Upper lobe of right lung (tissue), 1 donor: Measurements from ENCODE around the gene DLL4. TPM values are rescaled to one million over a fixed set of nuclear protein-coding genes. Genes with fewer than 3 reads are reported as not detected.

Source experiments
- ATAC-seq: fragments of 200-7000 bp; cut with Tn5 transposase; one replicate; pipeline ENCODE4 v1.9.1; 2020; ENCODE audit warnings: mild to moderate bottlenecking, moderate library complexity
- DNase-seq: peaks from one replicate; pipeline ENCODE4 v3.0.0-alpha.2; 2020
- H3K27ac ChIP-seq: fragments of 200-600 bp; one replicate; pipeline ENCODE4 v1.8.0; 2022
- H3K27me3 ChIP-seq: fragments of 200-600 bp; one replicate; pipeline ENCODE4 v1.8.0; 2022; ENCODE audit warnings: mild to moderate bottlenecking
- H3K36me3 ChIP-seq: fragments of 200-600 bp; one replicate; pipeline ENCODE4 v1.8.0; 2022
- H3K4me1 ChIP-seq: fragments of 200-600 bp; one replicate; pipeline ENCODE4 v1.8.0; 2022
- H3K4me3 ChIP-seq: fragments of 200-600 bp; one replicate; pipeline ENCODE4 v1.8.0; 2022; ENCODE audit warnings: mild to moderate bottlenecking
- H3K9me3 ChIP-seq: fragments of 200-600 bp; one replicate; pipeline ENCODE4 v1.8.0; 2022
- intact Hi-C: fragments of 100-400 bp; cut with DNase I; formaldehyde crosslinking; loops from one replicate; pipeline ENCODE4 v1.11.0; 2022
- total RNA-seq: library from RNA; stranded (reverse); fragmentation: NEBNext Ultra II Directional; extraction: Animal tissue kit (Norgen Biotek cat#: 25700); gene quantifications from one replicate; pipeline ENCODE4 v1.2.1, GENCODE V29; 2021
- TF ChIP-seq, protein P1 (sequence below): fragments of 200-600 bp; IDR thresholded peaks from one replicate; pipeline ENCODE4 v1.8.0; 2022; ENCODE audit warnings: antibody characterized with exemption
- donor health status: DM: no; HTN: yes; CAD: no; lungs with severe emphysema.

DLL4 gene
- total RNA-seq, 1 donor from 2014 or later, result 22.0 TPM

DNA sequence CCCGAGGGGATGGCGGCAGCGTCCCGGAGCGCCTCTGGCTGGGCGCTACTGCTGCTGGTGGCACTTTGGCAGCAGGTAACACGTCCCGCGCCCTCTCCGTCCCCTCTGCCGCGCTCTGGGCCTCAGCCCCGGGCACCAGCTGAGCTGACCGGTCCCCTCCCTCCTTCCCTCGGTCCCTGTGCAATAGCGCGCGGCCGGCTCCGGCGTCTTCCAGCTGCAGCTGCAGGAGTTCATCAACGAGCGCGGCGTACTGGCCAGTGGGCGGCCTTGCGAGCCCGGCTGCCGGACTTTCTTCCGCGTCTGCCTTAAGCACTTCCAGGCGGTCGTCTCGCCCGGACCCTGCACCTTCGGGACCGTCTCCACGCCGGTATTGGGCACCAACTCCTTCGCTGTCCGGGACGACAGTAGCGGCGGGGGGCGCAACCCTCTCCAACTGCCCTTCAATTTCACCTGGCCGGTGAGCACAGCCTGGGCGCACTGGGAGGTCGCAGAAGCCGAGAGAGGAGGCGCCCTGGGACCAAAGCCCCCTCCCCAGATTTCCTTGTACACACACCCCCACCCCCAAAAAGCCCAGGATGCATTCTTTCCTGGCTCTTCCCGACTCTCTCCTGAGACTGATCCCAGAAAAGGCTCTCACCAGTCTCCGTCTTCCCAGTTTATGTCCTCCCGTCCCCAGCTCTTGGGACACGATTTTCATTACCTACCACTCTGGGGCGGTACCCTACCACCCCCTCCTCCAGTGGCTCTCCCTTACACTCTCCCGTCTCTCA lies 705 bp downstream of the DLL4 start:
- peaks cover 63% of the 10 kb centered on the region for H3K4me1 ChIP-seq
- H3K27ac ChIP-seq, result peak overlapping the region; percentile 61
- peak; percentile 36 for ATAC-seq
- peak overlapping the region; percentile 63 for H3K4me3 ChIP-seq
- TF ChIP-seq, protein P1, sequence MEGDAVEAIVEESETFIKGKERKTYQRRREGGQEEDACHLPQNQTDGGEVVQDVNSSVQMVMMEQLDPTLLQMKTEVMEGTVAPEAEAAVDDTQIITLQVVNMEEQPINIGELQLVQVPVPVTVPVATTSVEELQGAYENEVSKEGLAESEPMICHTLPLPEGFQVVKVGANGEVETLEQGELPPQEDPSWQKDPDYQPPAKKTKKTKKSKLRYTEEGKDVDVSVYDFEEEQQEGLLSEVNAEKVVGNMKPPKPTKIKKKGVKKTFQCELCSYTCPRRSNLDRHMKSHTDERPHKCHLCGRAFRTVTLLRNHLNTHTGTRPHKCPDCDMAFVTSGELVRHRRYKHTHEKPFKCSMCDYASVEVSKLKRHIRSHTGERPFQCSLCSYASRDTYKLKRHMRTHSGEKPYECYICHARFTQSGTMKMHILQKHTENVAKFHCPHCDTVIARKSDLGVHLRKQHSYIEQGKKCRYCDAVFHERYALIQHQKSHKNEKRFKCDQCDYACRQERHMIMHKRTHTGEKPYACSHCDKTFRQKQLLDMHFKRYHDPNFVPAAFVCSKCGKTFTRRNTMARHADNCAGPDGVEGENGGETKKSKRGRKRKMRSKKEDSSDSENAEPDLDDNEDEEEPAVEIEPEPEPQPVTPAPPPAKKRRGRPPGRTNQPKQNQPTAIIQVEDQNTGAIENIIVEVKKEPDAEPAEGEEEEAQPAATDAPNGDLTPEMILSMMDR, result no peak
- intact Hi-C loops, result no loop called here
- H3K36me3 ChIP-seq, result no peaks in the 10 kb centered on the region
- H3K9me3 ChIP-seq, result no peaks in the 10 kb centered on the region
- peak; percentile 84 for DNase-seq
- H3K27me3 ChIP-seq, result peaks cover 57% of the 10 kb centered on the region

DNA sequence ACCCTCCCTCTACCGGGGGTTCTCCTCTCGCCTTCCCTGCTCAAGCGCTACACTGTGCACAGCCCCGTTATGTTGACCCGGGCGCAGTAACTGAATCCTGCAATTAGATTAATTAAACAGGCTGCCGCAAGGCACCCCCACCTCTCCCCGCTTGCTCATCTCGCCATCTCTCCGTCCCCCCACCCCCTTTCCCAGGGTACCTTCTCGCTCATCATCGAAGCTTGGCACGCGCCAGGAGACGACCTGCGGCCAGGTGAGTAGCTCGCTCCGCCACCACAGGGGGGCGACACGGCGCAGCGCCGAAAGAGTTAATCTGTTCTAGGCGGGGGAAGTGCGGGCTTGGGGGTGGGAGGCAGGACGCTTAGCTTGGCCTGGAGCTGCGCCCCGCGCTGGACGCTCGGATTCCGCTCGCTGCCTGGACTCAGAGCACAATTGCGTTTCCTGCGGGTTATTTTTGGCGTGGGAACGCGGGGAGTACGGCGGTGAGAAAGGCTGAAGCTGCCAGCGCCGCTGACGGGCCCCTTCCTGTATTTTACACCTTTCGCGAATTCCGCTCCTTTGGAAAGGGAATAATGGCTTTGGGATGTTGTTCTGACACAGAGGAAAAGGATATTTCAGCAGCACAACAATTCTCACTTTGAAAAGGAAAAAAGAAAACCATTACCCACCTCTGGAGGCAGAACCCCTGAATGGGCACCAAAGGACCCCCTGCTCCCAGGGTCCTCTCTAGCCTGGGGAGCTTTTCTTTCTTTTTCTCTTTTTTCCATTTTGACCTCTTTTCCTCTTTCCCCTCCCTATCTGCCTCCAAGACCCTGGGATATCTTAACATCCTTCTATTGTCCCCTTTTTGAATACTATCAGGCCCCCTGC lies 1.5 kb downstream of the DLL4 start:
- peak; percentile 12 for ATAC-seq
- H3K27me3 ChIP-seq, result peaks cover 52% of the 10 kb centered on the region
- TF ChIP-seq, protein P1, result peak; percentile 47

GRCh38 chr15:40931300-40932142 lies 2.4 kb downstream of the DLL4 start:
- Histone ChIP-seq H3K9me3 (no peaks in the 10 kb centered on the region), H3K4me3 (peak overlapping the region; percentile 63), H3K27ac (peak overlapping the region; percentile 47), H3K4me1 (peaks cover 55% of the 10 kb centered on the region), H3K27me3 (peaks cover 43% of the 10 kb centered on the region), H3K36me3 (no peaks in the 10 kb centered on the region)
- intact Hi-C loops, result no loop called here
- DNase-seq (no peak), ATAC-seq (no peak)
- TF ChIP-seq, protein P1, result no peak

More for the DNA sequence above, 1.5 kb downstream of the DLL4 start:
- Histone ChIP-seq H3K4me3 (peak overlapping the region; percentile 63), H3K4me1 (peaks cover 63% of the 10 kb centered on the region), H3K27ac (no peak overlapping the region), H3K36me3 (no peaks in the 10 kb centered on the region), H3K9me3 (no peaks in the 10 kb centered on the region)
- peak; percentile 81 for DNase-seq
- intact Hi-C loops, result no loop called here

DNA sequence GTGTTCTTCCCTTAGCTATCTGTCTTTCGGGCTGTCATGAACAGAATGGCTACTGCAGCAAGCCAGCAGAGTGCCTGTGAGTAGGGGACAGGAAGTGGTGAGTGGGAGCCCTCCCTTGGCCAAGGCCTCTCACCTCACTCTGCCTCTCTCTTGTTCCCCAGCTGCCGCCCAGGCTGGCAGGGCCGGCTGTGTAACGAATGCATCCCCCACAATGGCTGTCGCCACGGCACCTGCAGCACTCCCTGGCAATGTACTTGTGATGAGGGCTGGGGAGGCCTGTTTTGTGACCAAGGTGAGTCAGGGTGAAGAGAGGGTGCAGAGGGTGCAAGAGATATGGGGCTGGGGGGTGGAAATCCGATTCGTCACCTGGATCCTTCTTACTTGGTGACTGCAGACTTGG lies 3.0 kb downstream of the DLL4 start:
- Histone ChIP-seq H3K27me3 (peaks cover 37% of the 10 kb centered on the region), H3K36me3 (no peaks in the 10 kb centered on the region), H3K4me1 (peaks cover 49% of the 10 kb centered on the region), H3K9me3 (no peaks in the 10 kb centered on the region), H3K27ac (peak overlapping the region; percentile 47), H3K4me3 (peak overlapping the region; percentile 63)
- TF ChIP-seq, protein P1, result no peak
- DNase-seq (no peak), ATAC-seq (peak; percentile 2)
- intact Hi-C loops, result no loop called here
